Tibial artery (tissue), 4 donors: ENCODE data around the gene ARRDC1.
"Not testable (repeated sequence)": the region's sequence is repeated elsewhere in the genome, so short reads cannot be mapped to it uniquely, and the experiment has no call there.

Experiments used
- DNase-seq, 2 donors: peaks; one replicate each; pipeline ENCODE4 v3.0.0-alpha.2; 2019
- H3K27ac ChIP-seq, 2 donors: fragments of 200-600 bp; sonication (generic) in 1 of 2; 1 replicate in 1 of 2; 2 replicates in 1 of 2; pipeline ENCODE4 v1.5.1; 2018 to 2019; ENCODE audit warnings: mild to moderate bottlenecking in 1 of 2
- H3K27me3 ChIP-seq, 2 donors: fragments of 200-600 bp; sonication (generic) in 1 of 2; one replicate each; pipeline versions ENCODE4 v1.5.1 to v1.6.0; 2016 to 2019
- H3K36me3 ChIP-seq, 3 donors: fragments of 200-600 bp; sonication (generic) in 2 of 3; one replicate each; pipeline ENCODE4 v1.5.1; 2016 to 2019; ENCODE audit warnings: mild to moderate bottlenecking in 2 of 3
- H3K4me1 ChIP-seq, 4 donors: fragments of 200-600 bp; sonication (generic) in 2 of 4; 1 replicate in 3 of 4; 2 replicates in 1 of 4; pipeline ENCODE4 v1.5.1; 2016 to 2019
- H3K4me3 ChIP-seq, 2 donors: fragments of 200-600 bp; sonication (generic) in 1 of 2; 1 replicate in 1 of 2; 2 replicates in 1 of 2; pipeline ENCODE4 v1.5.1; 2018 to 2019; ENCODE audit warnings: mild to moderate bottlenecking in 2 of 2
- H3K9me3 ChIP-seq, 3 donors: fragments of 200-600 bp; sonication (generic) in 1 of 3; one replicate each; pipeline ENCODE4 v1.5.1; 2016 to 2019
- CTCF ChIP-seq, 2 experiments: fragments of 200-600 bp in 1 of 2; fragments of 450-650 bp in 1 of 2; IDR thresholded peaks; one replicate each; pipeline ENCODE4 v1.5.1; 2017 to 2019; ENCODE audit warnings: antibody characterized with exemption in 2 of 2, mild to moderate bottlenecking in 1 of 2, moderate library complexity in 1 of 2
- intact Hi-C: fragments of 100-400 bp; cut with DNase I; formaldehyde crosslinking; loops from one replicate; pipeline ENCODE4 v1.15.0; 2023; ENCODE audit warnings: low total_unique reads

Gene ARRDC1

GRCh38 chr9:137618105-137619067 is 12.9 kb downstream of the ARRDC1 start, which contains the start of gene EHMT1:
EHMT1 (plus strand) TSS chr9:137619005; CDS start chr9:137619029, 24 bp downstream.
- H3K27ac ChIP-seq, result peak within 1 kb of the TSS; percentile 85 to 97
- H3K4me3 ChIP-seq, result peak within 1 kb of the TSS; percentile 88 to 99
- H3K27me3 ChIP-seq, result no peaks in the 10 kb centered on the region
- intact Hi-C loops, result no loop called here
- TF ChIP-seq CTCF (IDR thresholded peaks at IDR 0.05), result no peak
- DNase-seq, result peak; percentile 58 to 92
- H3K9me3 ChIP-seq, result no peaks in the 10 kb centered on the region
- H3K36me3 ChIP-seq, result peaks cover 7 to 43% (median 24%) of the 10 kb centered on the region in 3 donors
- H3K4me1 ChIP-seq, result peaks cover 0 to 55% (median 39%) of the 10 kb centered on the region in 4 donors

- Histone ChIP-seq H3K27ac (peak overlapping the region; percentile 78 to 81), H3K4me1 (peaks cover 0 to 48% (median 38%) of the 10 kb centered on the region in 4 donors), H3K9me3 (no peaks in the 10 kb centered on the region), H3K27me3 (no peaks in the 10 kb centered on the region), H3K36me3 (peaks cover 7 to 36% (median 15%) of the 10 kb centered on the region in 3 donors), H3K4me3 (peak overlapping the region; percentile 74 to 80)
- TF ChIP-seq CTCF (IDR thresholded peaks at IDR 0.05), result no peak
- peak in 1 of 2 donors; percentile 71 for DNase-seq
- intact Hi-C loops, result no loop called here
Measured at GRCh38 chr9:137619240-137620047, 14.0 kb downstream of the ARRDC1 start.

- DNase-seq, result no peak
- H3K27me3 ChIP-seq, result no peaks in the 10 kb centered on the region
- H3K4me1 ChIP-seq, result peaks cover 0 to 48% (median 36%) of the 10 kb centered on the region in 4 donors
- peaks cover 7 to 30% (median 10%) of the 10 kb centered on the region in 3 donors for H3K36me3 ChIP-seq
- intact Hi-C loops, result no loop called here
- peak overlapping the region; percentile 74 to 80 for H3K4me3 ChIP-seq
- H3K9me3 ChIP-seq, result no peaks in the 10 kb centered on the region
- no peak for TF ChIP-seq CTCF (IDR thresholded peaks at IDR 0.05)
- peak overlapping the region; percentile 78 to 81 for H3K27ac ChIP-seq
Measured at GRCh38 chr9:137620048-137620405, 14.5 kb downstream of the ARRDC1 start.

GRCh38 chr9:137620581-137620980 is 15.1 kb downstream of the ARRDC1 start:
- intact Hi-C loops, result no loop called here
- Histone ChIP-seq H3K36me3 (peaks cover 3 to 24% (median 4%) of the 10 kb centered on the region in 3 donors), H3K9me3 (no peaks in the 10 kb centered on the region), H3K4me3 (no peak overlapping the region), H3K27ac (no peak overlapping the region), H3K27me3 (no peaks in the 10 kb centered on the region), H3K4me1 (peaks cover 0 to 48% (median 36%) of the 10 kb centered on the region in 4 donors)
- no peak for DNase-seq
- no peak for TF ChIP-seq CTCF (IDR thresholded peaks at IDR 0.05)

- peaks cover 0 to 48% (median 36%) of the 10 kb centered on the region in 4 donors for H3K4me1 ChIP-seq
- no peaks in the 10 kb centered on the region for H3K9me3 ChIP-seq
- no peak overlapping the region for H3K27ac ChIP-seq
- TF ChIP-seq CTCF (IDR thresholded peaks at IDR 0.05), result peak in 1 of 2 experiments; percentile 29
- no peak for DNase-seq
- intact Hi-C loops, result no loop called here
- no peaks in the 10 kb centered on the region for H3K27me3 ChIP-seq
- H3K4me3 ChIP-seq, result no peak overlapping the region
- peaks cover 0 to 18% (median 0%) of the 10 kb centered on the region in 3 donors for H3K36me3 ChIP-seq
Measured at GRCh38 chr9:137621131-137621757, 15.8 kb downstream of the ARRDC1 start.

GRCh38 chr9:137622211-137622610 is 16.7 kb downstream of the ARRDC1 start:
- DNase-seq, H3K36me3 ChIP-seq, H3K27ac ChIP-seq, intact Hi-C loops, H3K9me3 ChIP-seq, H3K4me3 ChIP-seq, H3K27me3 ChIP-seq: not testable (repeated sequence)
- peaks cover 0 to 40% (median 31%) of the 10 kb centered on the region in 4 donors for H3K4me1 ChIP-seq
